Neural crest cell (in vitro differentiated cells): ENCODE measurements around the gene GALNT9. TPM values are rescaled to one million over a fixed set of nuclear protein-coding genes. Genes with fewer than 3 reads are reported as not detected.

Source experiments
- DNase-seq: peaks from one replicate; pipeline ENCODE4 v3.0.0; 2021; ENCODE audit warnings: low read depth, mixed read lengths, low spot score
- H3K27ac Mint-ChIP-seq: one replicate; pipeline ENCODE4 v1.8.0; 2021; ENCODE audit warnings: mild to moderate bottlenecking, mixed read lengths; ENCODE audit not compliant: unreplicated experiment
- H3K27me3 Mint-ChIP-seq: 2 replicates; pipeline ENCODE4 v1.8.0; 2021; ENCODE audit warnings: low read depth, mild to moderate bottlenecking, mixed read lengths
- H3K36me3 Mint-ChIP-seq: 2 replicates; pipeline ENCODE4 v1.8.0; 2021; ENCODE audit warnings: low read depth, mild to moderate bottlenecking, mixed read lengths
- H3K4me1 Mint-ChIP-seq: 2 replicates; pipeline ENCODE4 v1.8.0; 2021; ENCODE audit warnings: mixed read lengths
- H3K4me3 Mint-ChIP-seq: one replicate; pipeline ENCODE4 v1.8.0; 2021; ENCODE audit warnings: mild to moderate bottlenecking, mixed read lengths
- H3K9me3 Mint-ChIP-seq: 2 replicates; pipeline ENCODE4 v1.8.0; 2021; ENCODE audit warnings: mixed read lengths
- CTCF ChIP-seq: fragments of 200-600 bp; sonication (generic); conservative IDR thresholded peaks from 2 replicates; pipeline ENCODE4 v1.5.0; 2021; ENCODE audit warnings: antibody characterized with exemption, mild to moderate bottlenecking
- total RNA-seq: library from RNA; stranded (reverse); gene quantifications from 2 replicates; pipeline ENCODE4 v1.2.1, GENCODE V29; 2021

Gene GALNT9
- total RNA-seq, 1 donor from 2014 or later: 1.3 TPM

- H3K4me3 Mint-ChIP-seq: no peak overlapping the region
- TF ChIP-seq CTCF: no peak
- no peaks in the 10 kb centered on the region for H3K9me3 Mint-ChIP-seq
- no peak for DNase-seq
- no peaks in the 10 kb centered on the region for H3K4me1 Mint-ChIP-seq
- H3K27me3 Mint-ChIP-seq: peaks cover 18% of the 10 kb centered on the region
- H3K36me3 Mint-ChIP-seq: no peaks in the 10 kb centered on the region
- no peak overlapping the region for H3K27ac Mint-ChIP-seq
Measured at GRCh38 chr12:132318135-132318534, 11.3 kb downstream of the GALNT9 start.

- H3K27ac Mint-ChIP-seq: no peak overlapping the region
- DNase-seq: no peak
- H3K4me1 Mint-ChIP-seq: no peaks in the 10 kb centered on the region
- H3K36me3 Mint-ChIP-seq: no peaks in the 10 kb centered on the region
- H3K9me3 Mint-ChIP-seq: no peaks in the 10 kb centered on the region
- H3K27me3 Mint-ChIP-seq: peaks cover 14% of the 10 kb centered on the region
- no peak overlapping the region for H3K4me3 Mint-ChIP-seq
- TF ChIP-seq CTCF: no peak
Measured at GRCh38 chr12:132317233-132317938, 12.0 kb downstream of the GALNT9 start.

- H3K27ac Mint-ChIP-seq: no peak overlapping the region
- peaks cover 14% of the 10 kb centered on the region for H3K27me3 Mint-ChIP-seq
- TF ChIP-seq CTCF: no peak
- no peak overlapping the region for H3K4me3 Mint-ChIP-seq
- DNase-seq: no peak
- no peaks in the 10 kb centered on the region for H3K4me1 Mint-ChIP-seq
- peaks cover 3% of the 10 kb centered on the region for H3K9me3 Mint-ChIP-seq
- H3K36me3 Mint-ChIP-seq: no peaks in the 10 kb centered on the region
Measured at GRCh38 chr12:132316497-132317232, 12.7 kb downstream of the GALNT9 start.

GRCh38 chr12:132315951-132316350 is 13.4 kb downstream of the GALNT9 start:
- peaks cover 15% of the 10 kb centered on the region for H3K27me3 Mint-ChIP-seq
- no peak overlapping the region for H3K27ac Mint-ChIP-seq

GRCh38 chr12:132315507-132315906 is 13.9 kb downstream of the GALNT9 start:
- peaks cover 17% of the 10 kb centered on the region for H3K27me3 Mint-ChIP-seq
- H3K36me3 Mint-ChIP-seq: no peaks in the 10 kb centered on the region
- no peaks in the 10 kb centered on the region for H3K4me1 Mint-ChIP-seq
- DNase-seq: no peak
- H3K9me3 Mint-ChIP-seq: peaks cover 7% of the 10 kb centered on the region
- no peak for TF ChIP-seq CTCF
- H3K4me3 Mint-ChIP-seq: no peak overlapping the region
- H3K27ac Mint-ChIP-seq: no peak overlapping the region

More at GRCh38 chr12:132315951-132316350, 13.4 kb downstream of the GALNT9 start:
- no peak for TF ChIP-seq CTCF
- Mint-ChIP-seq H3K4me3 (no peak overlapping the region), H3K9me3 (peaks cover 6% of the 10 kb centered on the region), H3K4me1 (no peaks in the 10 kb centered on the region), H3K36me3 (no peaks in the 10 kb centered on the region)
- no peak for DNase-seq
